A549 (cell line): ENCODE measurements around the gene PLCB4. TPM values are rescaled to one million over a fixed set of nuclear protein-coding genes. Genes with fewer than 3 reads are reported as not detected.

Experiments
- ATAC-seq, 2 experiments: fragments of 200-7000 bp in 1 of 2; fragments of >200 bp in 1 of 2; cut with Nextera tagmentation in 1 of 2; cut with Tn5 transposase in 1 of 2; 3 replicates each; pipeline versions ENCODE4 v1.8.0 to v1.9.1; 2018 to 2020; ENCODE audit warnings: mild to moderate bottlenecking in 1 of 2, moderate library complexity in 1 of 2
- CTCF ChIA-PET: fragments of 300-600 bp; sonication (Branson Sonifier 250); formaldehyde crosslinking; extraction: SDS; loops from one replicate; lab custom pipeline; 2021; ENCODE audit warnings: antibody characterized with exemption, inconsistent platforms; lab: Yijun Ruan, JAX
- POLR2A ChIA-PET: fragments of 350-600 bp; formaldehyde crosslinking; extraction: SDS; loops from one replicate; lab custom pipeline; 2021; ENCODE audit warnings: antibody characterized with exemption, inconsistent platforms; lab: Yijun Ruan, JAX
- DNase-seq, 2 experiments: peaks; one replicate each; pipeline versions ENCODE4 v3.0.0 to v3.0.0-alpha.2; 2011 to 2016; ENCODE audit warnings: low read depth in 1 of 2, low spot score in 1 of 2
- FAIRE-seq: peaks from 2 replicates; lab custom pipeline; 2011; peaks lifted over from hg19 to GRCh38; lab: Jason Lieb, UNC
- H3K27ac ChIP-seq, 2 experiments: fragments of >200 bp; sonication (Bioruptor Twin); formaldehyde crosslinking; 3 replicates each; pipeline ENCODE4 v1.5.1; 2016 to 2017
- H3K4me1 ChIP-seq: fragments of >200 bp; sonication (Bioruptor Twin); formaldehyde crosslinking; 3 replicates; pipeline ENCODE4 v1.6.1; 2016
- H3K4me2 ChIP-seq: fragments of >200 bp; sonication (Bioruptor Twin); formaldehyde crosslinking; 3 replicates; pipeline ENCODE4 v1.6.1; 2016
- H3K4me3 ChIP-seq: fragments of >200 bp; sonication (Bioruptor Twin); formaldehyde crosslinking; 3 replicates; pipeline ENCODE4 v1.5.1; 2016
- H3K9me3 ChIP-seq: fragments of >200 bp; sonication (Bioruptor Twin); formaldehyde crosslinking; 3 replicates; pipeline ENCODE4 v1.6.1; 2016
- BHLHE40 ChIP-seq: IDR thresholded peaks from 2 replicates; pipeline ENCODE4 v1.6.1; 2012; ENCODE audit warnings: low read depth, low read length, inconsistent platforms
- CBX8 ChIP-seq: fragments of 200-600 bp; sonication (generic); IDR thresholded peaks from 2 replicates; pipeline ENCODE4 v1.6.1; 2016
- CHD2 ChIP-seq: fragments of 150-350 bp; IDR thresholded peaks from 2 replicates; pipeline ENCODE4 v1.6.1; 2014; ENCODE audit warnings: low read length; ENCODE audit not compliant: partially characterized antibody
- EHMT2 ChIP-seq: fragments of 200-600 bp; sonication (generic); IDR thresholded peaks from 2 replicates; pipeline ENCODE4 v1.6.1; 2016; ENCODE audit warnings: antibody characterized with exemption, low read depth, mild to moderate bottlenecking, moderate library complexity
- ESRRA ChIP-seq: fragments of 150-350 bp; IDR thresholded peaks from 2 replicates; pipeline ENCODE4 v1.6.1; 2014; ENCODE audit warnings: mild to moderate bottlenecking, low read length, borderline replicate concordance
- FOXS1 ChIP-seq: fragments of 250-450 bp; sonication (Bioruptor Pico); IDR thresholded peaks from 2 replicates; pipeline ENCODE4 v1.5.0; 2020; ENCODE audit warnings: mild to moderate bottlenecking, moderate library complexity
- GATA3 ChIP-seq: IDR thresholded peaks from 2 replicates; pipeline ENCODE4 v1.6.1; 2012; ENCODE audit warnings: borderline replicate concordance
- HDAC2 ChIP-seq: fragments of 200-600 bp; sonication (generic); IDR thresholded peaks from 2 replicates; pipeline ENCODE4 v1.6.1; 2016
- HEYL ChIP-seq: fragments of 250-450 bp; sonication (Bioruptor Pico); IDR thresholded peaks from 2 replicates; pipeline ENCODE4 v1.8.0; 2021; ENCODE audit warnings: mild to moderate bottlenecking, moderate library complexity
- JUN ChIP-seq, 2 experiments: fragments of >200 bp; sonication (Bioruptor Twin); formaldehyde crosslinking; IDR thresholded peaks; 2 replicates in 1 of 2; 3 replicates in 1 of 2; pipeline ENCODE4 v1.6.1; 2016 to 2017
- JUNB ChIP-seq: fragments of >200 bp; sonication (Bioruptor Twin); formaldehyde crosslinking; IDR thresholded peaks from 2 replicates; pipeline ENCODE4 v1.6.1; 2016
- MYC ChIP-seq: IDR thresholded peaks from 2 replicates; pipeline ENCODE4 v1.6.1; 2012; ENCODE audit warnings: mild to moderate bottlenecking, inconsistent platforms, low read length, improper control_type of control experiment, borderline replicate concordance
- NPAS2 ChIP-seq: fragments of 250-450 bp; sonication (Bioruptor Pico); IDR thresholded peaks from 2 replicates; pipeline ENCODE4 v1.8.0; 2022; ENCODE audit warnings: mild to moderate bottlenecking, moderate library complexity, borderline replicate concordance
- NR3C1 ChIP-seq: fragments of >200 bp; sonication (Bioruptor Twin); formaldehyde crosslinking; IDR thresholded peaks from 3 replicates; pipeline ENCODE4 v1.6.1; 2017
- RARB ChIP-seq: fragments of 250-450 bp; sonication (Bioruptor Pico); IDR thresholded peaks from 2 replicates; pipeline ENCODE4 v1.8.0; 2021; ENCODE audit warnings: mild to moderate bottlenecking, moderate library complexity
- RCOR1 ChIP-seq: fragments of 150-350 bp; IDR thresholded peaks from 2 replicates; pipeline ENCODE4 v1.6.1; 2014; ENCODE audit warnings: antibody characterized with exemption, low read length, low read depth
- TFCP2L1 ChIP-seq: fragments of 250-450 bp; sonication (Bioruptor Pico); IDR thresholded peaks from 2 replicates; pipeline ENCODE4 v1.5.0; 2021; ENCODE audit warnings: mild to moderate bottlenecking
- TP53 ChIP-seq: fragments of 250-450 bp; sonication (Bioruptor Pico); IDR thresholded peaks from 2 replicates; pipeline ENCODE4 v1.5.0; 2021; ENCODE audit warnings: mild to moderate bottlenecking, moderate library complexity
- ZNF302 ChIP-seq: fragments of 250-450 bp; sonication (Bioruptor Pico); IDR thresholded peaks from 2 replicates; pipeline ENCODE4 v1.9.0; 2021; ENCODE audit warnings: inconsistent platforms, mild to moderate bottlenecking, moderate library complexity
- WGBS: methylation state at CpG from one replicate; pipeline ENCODE4 v1.1.6; 2017; ENCODE audit errors: missing lambda C conversion rate; 5-methylcytosine and 5-hydroxymethylcytosine counted together
- polyA plus RNA-seq, 4 experiments: library from polyadenylated mRNA; depleted of rRNA in 3 of 4; stranded (reverse); fragments of >200 nt; fragmentation: RNase III in 1 of 4; extraction: RNeasy Plus Mini Kit Qiagen cat#74134 plus additional on column Dnase treatment in 1 of 4; gene quantifications; 2 replicates in 3 of 4; 3 replicates in 1 of 4; pipeline ENCODE4 v1.2.3, GENCODE V29; 2011 to 2017
- TF ChIP-seq, protein P1 (sequence below): IDR thresholded peaks from 2 replicates; pipeline ENCODE4 v1.6.1; 2012
- TF ChIP-seq, protein P2 (sequence below): fragments of 450-650 bp; IDR thresholded peaks from 2 replicates; pipeline ENCODE4 v1.6.1; 2014; ENCODE audit warnings: antibody characterized with exemption
- TF ChIP-seq, protein P3 (sequence below): fragments of 200-600 bp; sonication (generic); IDR thresholded peaks from 2 replicates; pipeline ENCODE4 v1.6.1; 2016; ENCODE audit warnings: antibody characterized with exemption, mild to moderate bottlenecking, moderate library complexity
- TF ChIP-seq, protein P4 (sequence below): fragments of >200 bp; sonication (Bioruptor Twin); formaldehyde crosslinking; IDR thresholded peaks from 2 replicates; pipeline ENCODE4 v1.6.1; 2016
- TF ChIP-seq, protein P5 (sequence below): fragments of 250-450 bp; sonication (Bioruptor Pico); IDR thresholded peaks from 2 replicates; pipeline ENCODE4 v1.5.0; 2020; ENCODE audit warnings: low read depth, mild to moderate bottlenecking, moderate library complexity

Gene PLCB4
- polyA plus RNA-seq, 2 of the 4 experiments (the other 2 are of a cell fraction) = 17.1 to 32.1 TPM

DNA sequence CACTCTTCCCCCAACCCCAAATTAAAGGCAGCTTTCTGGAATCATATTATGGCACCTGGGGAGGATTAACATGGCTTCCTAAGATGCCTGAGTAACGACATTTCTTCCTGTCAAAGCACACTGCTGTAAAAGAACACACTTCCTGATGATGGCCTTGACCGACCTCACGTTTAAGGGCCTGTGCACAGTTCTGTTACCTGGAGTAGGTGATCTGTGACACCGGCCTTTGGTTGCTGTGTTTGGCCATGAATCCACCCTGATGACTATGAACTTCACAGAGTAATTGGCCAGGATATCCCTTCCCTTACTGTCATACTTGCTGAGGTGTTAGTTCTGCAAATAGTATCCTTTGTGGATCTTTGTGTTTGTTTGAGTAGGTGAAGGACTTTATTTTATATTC, 45.8 kb downstream of the PLCB4 start:
- POLR2A ChIA-PET = no interaction called here
- WGBS = 79% methylated on average over 4 of the region's 4 CpGs
- Histone ChIP-seq H3K4me1 (peaks cover 19% of the 10 kb centered on the region), H3K4me2 (no peak overlapping the region), H3K27ac (no peak overlapping the region), H3K4me3 (no peak overlapping the region), H3K9me3 (no peaks in the 10 kb centered on the region)
- DNase-seq (no peak), FAIRE-seq (no peak), ATAC-seq (no peak)
- CTCF ChIA-PET = no interaction called here
- TF ChIP-seq ZNF302 = no peak
- TF ChIP-seq CBX8 = no peak
- TF ChIP-seq NPAS2 (CRISPR knock-in tag) = no peak
- TF ChIP-seq MYC = no peak
- TF ChIP-seq GATA3 = no peak
- TF ChIP-seq, protein P1, sequence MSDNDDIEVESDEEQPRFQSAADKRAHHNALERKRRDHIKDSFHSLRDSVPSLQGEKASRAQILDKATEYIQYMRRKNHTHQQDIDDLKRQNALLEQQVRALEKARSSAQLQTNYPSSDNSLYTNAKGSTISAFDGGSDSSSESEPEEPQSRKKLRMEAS = no peak
- no peak for TF ChIP-seq RARB

DNA sequence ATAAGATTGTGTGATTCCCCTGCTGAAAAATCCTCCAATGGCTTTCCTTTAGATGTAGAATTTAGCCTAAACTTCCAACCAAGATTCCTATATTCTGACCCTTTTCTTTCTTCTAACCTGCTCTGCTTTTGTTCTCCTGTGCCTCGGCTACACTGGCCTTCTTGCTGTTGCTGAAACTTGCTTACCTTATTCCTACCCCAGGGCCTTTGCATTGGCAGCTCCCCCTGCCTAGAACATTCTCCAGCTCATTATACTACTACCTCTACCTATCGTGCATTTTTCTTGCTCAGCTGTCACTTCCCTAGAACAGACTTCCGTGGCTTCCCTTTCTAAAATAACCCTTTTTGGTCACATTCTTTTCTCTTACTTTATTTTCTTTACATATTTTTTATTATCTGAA, 48.7 kb downstream of the PLCB4 start:
- FAIRE-seq = no peak
- no peak for DNase-seq
- ATAC-seq = no peak
- Histone ChIP-seq H3K27ac (no peak overlapping the region), H3K4me1 (peaks cover 18% of the 10 kb centered on the region), H3K9me3 (no peaks in the 10 kb centered on the region)
- WGBS = 91% methylated on average over 3 of the region's 3 CpGs
- CTCF ChIA-PET = interaction anchor here (0.7 to 1.7 kb wide), 5 partner anchors 11 to 302 kb away, joined by 3 to 5 read pairs (median 3); no protein-coding TSS in a partner anchor
- TF ChIP-seq ESRRA (no peak), JUNB (no peak), CHD2 (no peak), HDAC2 (no peak), MYC (no peak), TP53 (CRISPR knock-in tag) (no peak), RARB (no peak), JUN (IDR thresholded peaks at IDR 0.05) (no peak)
- TF ChIP-seq, protein P2, sequence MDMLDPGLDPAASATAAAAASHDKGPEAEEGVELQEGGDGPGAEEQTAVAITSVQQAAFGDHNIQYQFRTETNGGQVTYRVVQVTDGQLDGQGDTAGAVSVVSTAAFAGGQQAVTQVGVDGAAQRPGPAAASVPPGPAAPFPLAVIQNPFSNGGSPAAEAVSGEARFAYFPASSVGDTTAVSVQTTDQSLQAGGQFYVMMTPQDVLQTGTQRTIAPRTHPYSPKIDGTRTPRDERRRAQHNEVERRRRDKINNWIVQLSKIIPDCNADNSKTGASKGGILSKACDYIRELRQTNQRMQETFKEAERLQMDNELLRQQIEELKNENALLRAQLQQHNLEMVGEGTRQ = no peak
- TF ChIP-seq, all 56 proteins: peak for 0
- Histone ChIP-seq H3K4me3 (no peak overlapping the region), H3K4me2 (no peak overlapping the region)
- POLR2A ChIA-PET = no interaction called here

DNA sequence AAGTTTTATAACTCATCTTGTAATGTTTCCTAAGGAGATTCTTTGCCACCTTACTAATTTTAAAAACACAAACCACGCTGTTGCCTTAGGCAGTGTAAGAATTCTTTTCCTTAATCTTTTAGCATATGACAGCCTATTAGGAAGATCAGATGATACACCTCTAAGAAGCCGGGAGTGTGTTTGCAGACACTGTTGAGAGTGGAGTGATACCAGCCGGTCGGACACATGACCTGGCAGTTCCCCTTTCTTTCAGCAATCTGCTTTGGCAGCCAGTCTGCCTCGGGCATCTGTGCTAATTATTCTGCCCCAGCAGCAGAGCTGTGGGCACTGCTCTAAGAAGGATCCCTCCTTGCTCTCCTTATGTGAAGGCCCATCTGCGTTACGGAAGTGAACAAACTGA, 50.9 kb downstream of the PLCB4 start:
- 71% methylated on average over 7 of the region's 7 CpGs for WGBS
- no peak for TF ChIP-seq RCOR1
- TF ChIP-seq, protein P3, sequence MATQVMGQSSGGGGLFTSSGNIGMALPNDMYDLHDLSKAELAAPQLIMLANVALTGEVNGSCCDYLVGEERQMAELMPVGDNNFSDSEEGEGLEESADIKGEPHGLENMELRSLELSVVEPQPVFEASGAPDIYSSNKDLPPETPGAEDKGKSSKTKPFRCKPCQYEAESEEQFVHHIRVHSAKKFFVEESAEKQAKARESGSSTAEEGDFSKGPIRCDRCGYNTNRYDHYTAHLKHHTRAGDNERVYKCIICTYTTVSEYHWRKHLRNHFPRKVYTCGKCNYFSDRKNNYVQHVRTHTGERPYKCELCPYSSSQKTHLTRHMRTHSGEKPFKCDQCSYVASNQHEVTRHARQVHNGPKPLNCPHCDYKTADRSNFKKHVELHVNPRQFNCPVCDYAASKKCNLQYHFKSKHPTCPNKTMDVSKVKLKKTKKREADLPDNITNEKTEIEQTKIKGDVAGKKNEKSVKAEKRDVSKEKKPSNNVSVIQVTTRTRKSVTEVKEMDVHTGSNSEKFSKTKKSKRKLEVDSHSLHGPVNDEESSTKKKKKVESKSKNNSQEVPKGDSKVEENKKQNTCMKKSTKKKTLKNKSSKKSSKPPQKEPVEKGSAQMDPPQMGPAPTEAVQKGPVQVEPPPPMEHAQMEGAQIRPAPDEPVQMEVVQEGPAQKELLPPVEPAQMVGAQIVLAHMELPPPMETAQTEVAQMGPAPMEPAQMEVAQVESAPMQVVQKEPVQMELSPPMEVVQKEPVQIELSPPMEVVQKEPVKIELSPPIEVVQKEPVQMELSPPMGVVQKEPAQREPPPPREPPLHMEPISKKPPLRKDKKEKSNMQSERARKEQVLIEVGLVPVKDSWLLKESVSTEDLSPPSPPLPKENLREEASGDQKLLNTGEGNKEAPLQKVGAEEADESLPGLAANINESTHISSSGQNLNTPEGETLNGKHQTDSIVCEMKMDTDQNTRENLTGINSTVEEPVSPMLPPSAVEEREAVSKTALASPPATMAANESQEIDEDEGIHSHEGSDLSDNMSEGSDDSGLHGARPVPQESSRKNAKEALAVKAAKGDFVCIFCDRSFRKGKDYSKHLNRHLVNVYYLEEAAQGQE = no peak
- TF ChIP-seq NR3C1 = no peak
- TF ChIP-seq JUNB = no peak
- TF ChIP-seq, protein P4, sequence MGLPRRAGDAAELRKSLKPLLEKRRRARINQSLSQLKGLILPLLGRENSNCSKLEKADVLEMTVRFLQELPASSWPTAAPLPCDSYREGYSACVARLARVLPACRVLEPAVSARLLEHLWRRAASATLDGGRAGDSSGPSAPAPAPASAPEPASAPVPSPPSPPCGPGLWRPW = no peak
- no peak for TF ChIP-seq JUN (IDR thresholded peaks at IDR 0.05)
- TF ChIP-seq BHLHE40 = no peak
- TF ChIP-seq, protein P5, sequence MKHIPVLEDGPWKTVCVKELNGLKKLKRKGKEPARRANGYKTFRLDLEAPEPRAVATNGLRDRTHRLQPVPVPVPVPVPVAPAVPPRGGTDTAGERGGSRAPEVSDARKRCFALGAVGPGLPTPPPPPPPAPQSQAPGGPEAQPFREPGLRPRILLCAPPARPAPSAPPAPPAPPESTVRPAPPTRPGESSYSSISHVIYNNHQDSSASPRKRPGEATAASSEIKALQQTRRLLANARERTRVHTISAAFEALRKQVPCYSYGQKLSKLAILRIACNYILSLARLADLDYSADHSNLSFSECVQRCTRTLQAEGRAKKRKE = no peak
- no peak for TF ChIP-seq EHMT2
- no peak for TF ChIP-seq RARB
- no peak for TF ChIP-seq HDAC2
- TF ChIP-seq HEYL (CRISPR knock-in tag) = no peak
- TF ChIP-seq, protein P2 = no peak
- no peak for TF ChIP-seq FOXS1 (CRISPR knock-in tag)
- TF ChIP-seq TFCP2L1 (CRISPR knock-in tag) = no peak
- Histone ChIP-seq H3K4me3 (no peak overlapping the region), H3K27ac (no peak overlapping the region), H3K4me2 (no peak overlapping the region), H3K4me1 (peaks cover 23% of the 10 kb centered on the region), H3K9me3 (no peaks in the 10 kb centered on the region)
- DNase-seq (no peak), ATAC-seq (peak in 1 of 2 experiments; percentile 55; a peak in 4 of 6 replicates), FAIRE-seq (peak; percentile 18)
- ChIA-PET POLR2A (no interaction called here), CTCF (interaction anchor here (1.4 kb wide), 1 partner anchor 10 kb away, joined by 3 read pairs; no protein-coding TSS in a partner anchor)
